Testis (tissue), 2 donors: ENCODE measurements around the gene NME2.

Experiments
- POLR2A ChIP-seq: fragments of 450-650 bp; IDR thresholded peaks from one replicate; pipeline ENCODE4 v1.6.1; 2017; ENCODE audit warnings: antibody characterized with exemption, mild to moderate bottlenecking, moderate library complexity
- TF ChIP-seq, protein P1 (sequence below), 3 experiments: fragments of 450-650 bp in 2 of 3; fragments of 200-600 bp in 1 of 3; sonication (generic) in 1 of 3; IDR thresholded peaks; one replicate each; pipeline ENCODE4 v1.5.1; 2016 to 2019; ENCODE audit warnings: antibody characterized with exemption in 3 of 3, mild to moderate bottlenecking in 2 of 3, moderate library complexity in 1 of 3

DNA sequence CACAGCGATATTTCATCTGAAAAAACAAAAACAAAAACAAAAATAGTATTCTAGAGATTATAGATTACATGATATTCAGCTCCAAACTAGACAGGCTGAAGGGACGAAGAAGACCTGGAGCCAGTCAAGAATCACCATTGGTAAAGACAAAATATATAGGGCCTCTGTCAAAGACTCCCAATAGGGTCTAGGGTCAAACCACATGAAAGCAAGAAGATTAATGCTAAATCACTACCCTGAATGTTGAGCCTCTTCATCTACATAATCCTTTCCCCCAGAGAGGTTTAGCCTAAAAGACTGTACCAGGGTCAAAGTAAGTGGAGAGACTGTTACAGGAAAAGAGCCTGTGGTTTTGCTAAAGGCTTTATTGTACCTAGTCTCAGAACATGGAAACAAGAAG is 23.6 kb upstream of the NME2 start:
- TF ChIP-seq, protein P1, sequence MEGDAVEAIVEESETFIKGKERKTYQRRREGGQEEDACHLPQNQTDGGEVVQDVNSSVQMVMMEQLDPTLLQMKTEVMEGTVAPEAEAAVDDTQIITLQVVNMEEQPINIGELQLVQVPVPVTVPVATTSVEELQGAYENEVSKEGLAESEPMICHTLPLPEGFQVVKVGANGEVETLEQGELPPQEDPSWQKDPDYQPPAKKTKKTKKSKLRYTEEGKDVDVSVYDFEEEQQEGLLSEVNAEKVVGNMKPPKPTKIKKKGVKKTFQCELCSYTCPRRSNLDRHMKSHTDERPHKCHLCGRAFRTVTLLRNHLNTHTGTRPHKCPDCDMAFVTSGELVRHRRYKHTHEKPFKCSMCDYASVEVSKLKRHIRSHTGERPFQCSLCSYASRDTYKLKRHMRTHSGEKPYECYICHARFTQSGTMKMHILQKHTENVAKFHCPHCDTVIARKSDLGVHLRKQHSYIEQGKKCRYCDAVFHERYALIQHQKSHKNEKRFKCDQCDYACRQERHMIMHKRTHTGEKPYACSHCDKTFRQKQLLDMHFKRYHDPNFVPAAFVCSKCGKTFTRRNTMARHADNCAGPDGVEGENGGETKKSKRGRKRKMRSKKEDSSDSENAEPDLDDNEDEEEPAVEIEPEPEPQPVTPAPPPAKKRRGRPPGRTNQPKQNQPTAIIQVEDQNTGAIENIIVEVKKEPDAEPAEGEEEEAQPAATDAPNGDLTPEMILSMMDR (IDR thresholded peaks at IDR 0.05): no peak
- no peak for TF ChIP-seq POLR2A
